ENCODE data around the gene SAA2. TPM values are rescaled to one million over a fixed set of nuclear protein-coding genes. Genes with fewer than 3 reads are reported as not detected.

The SAA2 gene
- total and polyA plus RNA-seq, 2 of the 4 experiments (the other 2 are of a cell fraction): not detected

DNA sequence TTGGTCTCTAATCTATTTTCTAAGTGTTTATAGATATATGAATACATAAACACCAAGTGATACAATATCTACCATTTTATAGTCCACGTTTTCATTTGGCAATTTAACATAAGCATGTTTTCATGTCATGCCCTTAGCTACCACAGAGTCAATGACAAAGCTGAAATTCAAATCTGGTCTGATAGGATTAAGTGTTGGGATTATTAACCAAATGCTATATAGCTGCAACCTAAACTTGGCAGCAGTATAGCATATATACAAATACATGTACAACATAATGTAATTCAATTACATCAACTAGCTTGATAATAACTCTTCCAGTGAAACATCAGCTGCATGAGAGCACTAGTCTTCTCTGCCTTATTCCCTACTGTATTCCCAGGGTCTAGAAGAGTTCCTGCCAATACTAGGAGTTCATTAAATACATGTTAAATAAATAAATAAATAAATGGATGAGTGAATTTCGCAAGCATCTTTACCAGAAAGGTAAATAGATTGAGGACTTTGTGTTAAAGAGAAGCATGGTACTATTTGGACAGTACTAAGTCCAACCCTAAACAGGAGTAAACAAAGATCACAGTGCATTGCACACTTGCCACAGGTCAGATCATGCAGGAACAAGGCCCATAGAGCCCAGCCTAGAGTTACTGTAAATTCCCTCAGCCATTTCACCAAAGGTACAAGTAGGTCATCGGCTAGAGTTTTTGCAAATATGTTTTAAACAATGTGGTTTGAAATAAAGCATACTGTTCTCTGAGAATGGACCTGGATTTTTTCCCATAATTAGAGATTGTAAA, 24.7 kb downstream of the SAA2 start:
- ChIA-PET CTCF (interaction anchor here (1.0 kb wide), 1 partner anchor 20 kb away, joined by 3 read pairs; no protein-coding TSS in a partner anchor), POLR2A (ENCODE audit: unreplicated experiment) (no interaction called here)
- H2BK15ac ChIP-seq (ENCODE audit: low read depth, low read length): no peak overlapping the region
- no peak overlapping the region for H4K5ac ChIP-seq (ENCODE audit: low read depth, low read length)
- H4K91ac ChIP-seq (ENCODE audit: insufficient read depth, low read depth, low read length): no peak overlapping the region
- H2AK5ac ChIP-seq (ENCODE audit: low read depth, low read length): no peak overlapping the region
- no peak overlapping the region for H3K23ac ChIP-seq (ENCODE audit: low read depth, low read length)
- no peaks in the 10 kb centered on the region for H3K4me1 ChIP-seq (ENCODE audit: control insufficient read depth, insufficient read depth, low read length)
- no peak overlapping the region for H4K8ac ChIP-seq (ENCODE audit: low read depth in 2 of 2, low read length in 2 of 2)
- no peak overlapping the region for H3K4me2 ChIP-seq (ENCODE audit: low read depth, low read length)
- H3K18ac ChIP-seq (ENCODE audit: low read depth, low read length): no peak overlapping the region
- H2AK9ac ChIP-seq (replicated peaks; ENCODE audit: low read depth, low read length, poor library complexity): no peak overlapping the region
- no peak overlapping the region for H3K4me3 ChIP-seq (ENCODE audit: insufficient read depth, low read depth, low read length)
- no peaks in the 10 kb centered on the region for H4K20me1 ChIP-seq (ENCODE audit: insufficient read depth, low read length)
- H3K9me3 ChIP-seq (ENCODE audit: control insufficient read depth, insufficient read depth, low read length): no peaks in the 10 kb centered on the region
- in situ Hi-C loops (cut with MboI; ENCODE audit: low sequenced_read_pairs) (no loop called here), dilution Hi-C loops (cut with HindIII; ENCODE audit: low sequenced_read_pairs, unreplicated experiment) (no loop called here), intact Hi-C loops (cut with micrococcal nuclease) (no loop called here)
- no peak overlapping the region for H3K4ac ChIP-seq (ENCODE audit: low read depth, low read length)
- TF ChIP-seq CEBPB (IDR thresholded peaks at IDR 0.05; ENCODE audit: low read depth, low read length) (no peak), RFX5 (IDR thresholded peaks at IDR 0.05; ENCODE audit: low read depth, low read length) (no peak), RAD21 (IDR thresholded peaks at IDR 0.05; ENCODE audit: low read length) (no peak)
- TF ChIP-seq, protein P1, sequence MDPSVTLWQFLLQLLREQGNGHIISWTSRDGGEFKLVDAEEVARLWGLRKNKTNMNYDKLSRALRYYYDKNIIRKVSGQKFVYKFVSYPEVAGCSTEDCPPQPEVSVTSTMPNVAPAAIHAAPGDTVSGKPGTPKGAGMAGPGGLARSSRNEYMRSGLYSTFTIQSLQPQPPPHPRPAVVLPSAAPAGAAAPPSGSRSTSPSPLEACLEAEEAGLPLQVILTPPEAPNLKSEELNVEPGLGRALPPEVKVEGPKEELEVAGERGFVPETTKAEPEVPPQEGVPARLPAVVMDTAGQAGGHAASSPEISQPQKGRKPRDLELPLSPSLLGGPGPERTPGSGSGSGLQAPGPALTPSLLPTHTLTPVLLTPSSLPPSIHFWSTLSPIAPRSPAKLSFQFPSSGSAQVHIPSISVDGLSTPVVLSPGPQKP (IDR thresholded peaks at IDR 0.05; ENCODE audit: borderline replicate concordance, low read depth, low read length): no peak
- no peaks in the 10 kb centered on the region for H3K36me3 ChIP-seq (ENCODE audit: control insufficient read depth, insufficient read depth, low read length)
- no peak overlapping the region for H2BK20ac ChIP-seq (ENCODE audit: low read depth, low read length)
- BruUV-seq (replicated peaks): no TSS peak
- no peak overlapping the region for H3K9ac ChIP-seq (ENCODE audit: low read depth, low read length)
- no peaks in the 10 kb centered on the region for H3K79me1 ChIP-seq (ENCODE audit: low read depth in 1 of 2, low read length in 2 of 2)
- no peak overlapping the region for H2AFZ ChIP-seq (replicated peaks; ENCODE audit: low read length, poor library complexity)
- DNase-seq: no peak
- no CpG with 5 or more reads among the region's 3 CpGs for WGBS, 2 experiments (ENCODE audit: extremely low coverage in 2 of 2, insufficient read length in 1 of 2)
- H3K14ac ChIP-seq (replicated peaks; ENCODE audit: low read depth, low read length): no peak overlapping the region
- no peaks in the 10 kb centered on the region for H3K9me1 ChIP-seq (ENCODE audit: insufficient read depth, low read length)
- H3K27me3 ChIP-seq (ENCODE audit: control insufficient read depth, insufficient read depth, low read length): no peaks in the 10 kb centered on the region; the same call in 1 of the 2 replicates
- H2BK5ac ChIP-seq (ENCODE audit: low read depth, low read length, poor library complexity, severe bottlenecking): no peak overlapping the region
- no peak overlapping the region for H2BK120ac ChIP-seq (ENCODE audit: low read depth, low read length)
- no peak overlapping the region for H3K56ac ChIP-seq (ENCODE audit: extremely low read depth, insufficient read depth, low read length)
- no peak overlapping the region for H3K27ac ChIP-seq (ENCODE audit: insufficient read depth, low read length)
- no peak for ATAC-seq (ENCODE audit: low read depth)

Measured in IMR-90 (cell line).